Inflammatory macrophage treated with lipopolysaccharide for 1 hour (primary cell): ENCODE data around the gene TMEM167A.

Experiments used
- DNase-seq, 2 donors: peaks; one replicate each; pipeline ENCODE4 v3.0.0-alpha.2; 2020 to 2022

Gene TMEM167A, protein sequence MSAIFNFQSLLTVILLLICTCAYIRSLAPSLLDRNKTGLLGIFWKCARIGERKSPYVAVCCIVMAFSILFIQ

GRCh38 chr5:83076742-83077661 is at the start of gene TMEM167A, which contains the start of gene XRCC4:
TSS of gene TMEM167A (minus strand) at chr5:83077394. CDS start at chr5:83077323, 71 bp downstream.
TSS of gene XRCC4 (plus strand) at chr5:83077547. CDS start at chr5:83104920, 27,373 bp downstream.
- DNase-seq, result peak; percentile 97 to 100

DNA sequence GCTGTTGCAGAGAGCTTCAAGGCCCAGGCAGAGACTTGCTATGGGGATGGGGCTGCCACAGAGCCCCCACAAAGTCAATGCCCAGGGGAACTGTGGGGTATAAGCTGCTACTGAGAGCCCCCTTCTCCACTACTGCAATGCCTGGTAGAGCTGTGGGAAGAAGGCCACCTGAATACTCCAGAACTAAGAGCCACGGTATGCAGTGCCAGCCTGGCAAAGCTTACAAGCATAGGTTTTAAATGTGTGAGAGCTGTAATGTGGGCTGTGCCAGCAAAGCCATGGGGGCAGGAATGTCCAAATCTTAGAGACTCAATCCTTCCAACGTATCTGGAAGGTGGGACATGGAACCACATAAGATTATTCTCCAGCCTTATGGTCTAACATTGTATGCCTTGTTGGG is 49.3 kb upstream of the TMEM167A start:
- DNase-seq, result no peak

GRCh38 chr5:83125560-83125959 is 48.4 kb upstream of the TMEM167A start:
- no peak for DNase-seq

DNA sequence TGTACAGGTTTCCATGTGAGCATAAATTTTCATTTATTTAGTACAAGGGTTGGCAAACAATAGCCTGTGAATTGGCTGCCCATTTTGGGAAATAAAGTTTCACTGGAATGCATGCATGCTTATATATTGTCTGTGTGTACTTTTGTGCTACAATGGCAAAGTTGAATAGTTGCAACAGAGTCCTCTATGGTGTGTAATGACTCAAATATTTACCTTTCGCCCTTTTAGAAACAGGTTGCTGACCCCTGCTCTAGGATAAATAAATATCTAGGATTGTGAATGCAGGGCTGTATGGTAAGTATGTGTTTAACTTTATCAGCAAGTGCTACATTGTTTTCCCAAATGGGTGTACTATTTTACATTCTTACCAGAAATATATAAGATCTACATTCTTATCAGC is 47.4 kb upstream of the TMEM167A start:
- no peak for DNase-seq

DNA sequence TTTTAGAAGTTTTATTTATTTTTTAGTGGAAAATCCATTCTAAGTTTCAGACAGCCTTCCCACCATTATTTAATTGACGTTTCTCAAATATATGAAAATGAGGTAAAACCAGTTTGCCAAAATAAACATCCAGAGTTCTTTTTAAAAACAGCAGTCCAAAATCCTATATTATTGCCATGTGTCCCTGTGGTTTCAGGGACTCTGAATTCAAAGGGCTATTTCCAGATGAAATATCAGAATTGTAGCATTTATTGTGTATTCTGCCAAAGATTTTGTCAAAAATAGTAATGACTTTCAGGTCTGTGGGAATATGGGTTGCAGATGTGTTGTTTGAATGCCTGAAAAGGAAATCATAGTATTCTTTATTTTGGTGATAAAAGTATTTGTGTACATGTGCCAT is 41.8 kb upstream of the TMEM167A start:
- DNase-seq, result no peak

DNA sequence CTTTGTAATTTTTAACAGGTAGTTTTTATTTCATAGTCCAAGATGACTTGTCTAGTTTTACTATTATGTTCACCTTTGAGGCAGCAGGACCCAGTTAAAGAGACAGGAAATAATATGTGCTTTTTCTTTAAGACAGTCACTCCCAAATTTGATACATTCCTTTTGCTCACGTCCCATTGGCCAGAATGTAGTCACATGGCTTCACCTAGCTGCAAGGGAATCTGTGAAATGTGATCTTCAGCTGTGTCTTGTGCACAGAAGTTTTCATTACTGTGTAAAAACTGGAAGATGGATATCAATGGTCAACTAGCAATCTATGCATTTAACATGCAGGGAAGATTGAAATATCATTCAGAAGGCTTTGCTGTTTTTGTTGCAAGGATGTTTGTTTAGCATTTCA is 41.3 kb upstream of the TMEM167A start:
- DNase-seq, result no peak

DNA sequence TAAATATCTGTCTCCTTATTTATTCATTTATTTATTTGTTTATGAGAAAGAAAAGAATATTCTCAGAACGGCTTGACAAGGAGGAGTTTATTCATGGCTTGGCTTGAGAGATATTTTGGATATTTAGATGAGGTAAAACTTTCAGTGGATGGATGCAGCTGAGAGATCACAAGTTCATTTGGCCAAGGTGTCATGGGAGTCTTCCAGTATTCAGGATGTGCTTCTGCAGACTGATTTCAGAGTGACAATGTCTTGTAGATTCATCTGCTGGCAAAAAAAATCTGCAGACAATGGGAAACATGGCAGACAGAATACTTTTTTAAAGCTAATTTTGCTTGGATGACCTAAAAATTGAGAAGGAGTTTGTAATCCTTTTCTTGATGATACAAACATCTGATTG is 38.6 kb upstream of the TMEM167A start:
- no peak for DNase-seq

DNA sequence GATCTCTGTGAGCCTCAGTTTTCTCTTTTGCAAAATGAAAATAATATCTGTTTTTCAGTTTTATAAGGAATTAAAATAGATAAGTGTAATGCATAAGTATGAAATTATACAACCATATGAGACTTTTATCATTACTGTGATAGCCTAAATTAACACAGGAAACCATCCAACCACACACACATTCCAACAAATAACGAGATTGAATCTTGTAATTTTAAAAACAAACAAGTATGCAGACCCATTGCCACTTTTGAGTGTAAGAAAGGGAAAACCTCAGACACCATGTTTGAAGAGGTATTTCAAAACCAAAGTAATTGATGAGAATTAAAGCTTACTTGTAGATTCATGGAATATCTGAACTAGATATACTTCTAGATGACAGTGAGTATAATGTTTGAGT is 32.2 kb upstream of the TMEM167A start:
- DNase-seq, result no peak

- DNase-seq, result no peak
Measured at GRCh38 chr5:83107692-83108420, 30.7 kb upstream of the TMEM167A start.

- DNase-seq, result no peak
Measured at GRCh38 chr5:83104021-83104420, 26.8 kb upstream of the TMEM167A start.

DNA sequence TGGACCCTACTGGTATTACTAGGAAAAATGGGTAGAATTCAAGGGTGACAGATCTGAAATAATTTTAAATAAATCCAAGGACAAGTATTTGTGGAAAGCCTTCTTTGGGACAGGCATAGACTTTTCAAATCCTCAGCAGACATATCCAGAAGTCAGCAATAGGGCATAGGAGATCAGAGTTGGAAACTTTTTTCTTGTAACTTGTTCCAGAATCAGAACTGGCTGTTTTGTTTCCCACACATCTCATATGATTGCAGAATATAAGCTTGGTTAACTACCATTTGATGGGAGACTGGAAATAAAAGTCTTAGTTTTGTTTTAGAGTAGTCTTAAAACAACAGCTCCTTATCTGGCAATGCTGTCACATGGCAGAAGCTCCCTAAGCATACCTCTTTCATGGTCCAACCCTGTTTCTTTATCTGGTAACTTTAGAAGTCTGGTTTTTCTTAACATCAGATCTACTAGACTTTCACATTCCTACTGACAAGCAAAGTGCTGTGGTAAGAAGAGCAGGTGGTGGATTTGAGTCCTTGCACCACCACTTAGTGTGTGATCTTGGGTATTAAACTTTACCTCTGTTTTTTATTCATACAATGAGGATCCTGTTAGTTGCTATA is 25.3 kb upstream of the TMEM167A start:
- DNase-seq, result no peak

GRCh38 chr5:83101514-83101913 is 24.3 kb upstream of the TMEM167A start:
- DNase-seq, result no peak

GRCh38 chr5:83099445-83099844 is 22.3 kb upstream of the TMEM167A start:
- no peak for DNase-seq

- no peak for DNase-seq
Measured at GRCh38 chr5:83099001-83099400, 21.8 kb upstream of the TMEM167A start.

DNA sequence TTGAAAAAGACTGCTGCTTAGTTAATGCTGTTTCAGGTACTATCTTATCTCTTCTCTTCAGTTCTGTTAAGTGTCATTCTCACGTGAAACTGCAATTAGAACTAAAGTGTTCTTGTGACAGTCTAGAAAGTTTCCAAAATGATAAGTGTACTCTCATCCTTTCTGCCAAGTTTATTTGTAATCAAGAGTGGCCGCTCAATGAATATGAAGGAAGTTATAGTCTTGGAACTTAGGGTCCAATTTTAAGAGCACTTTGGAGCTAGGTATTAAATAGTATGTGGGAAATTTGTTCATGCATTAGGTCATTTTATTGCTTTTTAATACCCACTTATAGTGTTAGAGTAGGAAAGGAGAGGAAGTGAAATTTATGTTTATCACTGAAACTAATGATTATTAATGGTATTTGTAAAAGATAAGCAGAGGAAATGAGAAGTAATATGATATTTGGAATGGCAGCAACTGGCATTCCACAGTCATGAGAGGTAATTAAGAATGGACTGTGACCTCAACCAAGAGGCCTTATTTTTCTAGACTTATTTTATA is 20.6 kb upstream of the TMEM167A start:
- no peak for DNase-seq

GRCh38 chr5:83096660-83097339 is 19.6 kb upstream of the TMEM167A start:
- DNase-seq, result peak in 1 of 2 donors; percentile 25

DNA sequence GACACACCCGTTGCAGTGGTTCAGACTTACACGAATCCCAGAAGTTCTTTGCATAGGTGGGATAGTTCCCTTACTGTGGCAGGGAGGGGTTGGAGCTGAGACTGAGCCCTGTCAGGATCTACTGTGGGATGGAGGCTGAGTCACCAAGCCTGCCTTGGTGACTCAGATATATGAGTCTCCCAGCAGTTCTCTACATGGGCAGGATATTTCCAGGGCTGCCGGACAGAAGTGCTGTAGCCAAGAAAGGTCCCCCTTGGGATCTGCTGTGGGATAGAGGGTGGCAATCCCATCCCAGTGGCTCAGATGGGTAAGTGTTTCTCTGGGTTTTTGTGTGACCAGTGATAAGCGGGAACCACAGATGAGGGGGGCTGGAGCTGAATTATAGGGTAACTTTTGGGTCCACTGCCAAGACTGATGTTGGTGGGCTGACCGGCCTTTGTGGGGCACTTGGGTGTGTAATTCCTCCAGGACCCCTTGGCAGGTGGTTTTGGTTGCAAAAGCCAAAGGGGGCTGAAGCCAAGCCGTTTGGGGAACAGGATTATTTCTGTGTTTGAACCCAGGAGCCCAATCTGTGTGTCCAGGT is 18.9 kb upstream of the TMEM167A start:
- DNase-seq, result peak; percentile 9 to 28

DNA sequence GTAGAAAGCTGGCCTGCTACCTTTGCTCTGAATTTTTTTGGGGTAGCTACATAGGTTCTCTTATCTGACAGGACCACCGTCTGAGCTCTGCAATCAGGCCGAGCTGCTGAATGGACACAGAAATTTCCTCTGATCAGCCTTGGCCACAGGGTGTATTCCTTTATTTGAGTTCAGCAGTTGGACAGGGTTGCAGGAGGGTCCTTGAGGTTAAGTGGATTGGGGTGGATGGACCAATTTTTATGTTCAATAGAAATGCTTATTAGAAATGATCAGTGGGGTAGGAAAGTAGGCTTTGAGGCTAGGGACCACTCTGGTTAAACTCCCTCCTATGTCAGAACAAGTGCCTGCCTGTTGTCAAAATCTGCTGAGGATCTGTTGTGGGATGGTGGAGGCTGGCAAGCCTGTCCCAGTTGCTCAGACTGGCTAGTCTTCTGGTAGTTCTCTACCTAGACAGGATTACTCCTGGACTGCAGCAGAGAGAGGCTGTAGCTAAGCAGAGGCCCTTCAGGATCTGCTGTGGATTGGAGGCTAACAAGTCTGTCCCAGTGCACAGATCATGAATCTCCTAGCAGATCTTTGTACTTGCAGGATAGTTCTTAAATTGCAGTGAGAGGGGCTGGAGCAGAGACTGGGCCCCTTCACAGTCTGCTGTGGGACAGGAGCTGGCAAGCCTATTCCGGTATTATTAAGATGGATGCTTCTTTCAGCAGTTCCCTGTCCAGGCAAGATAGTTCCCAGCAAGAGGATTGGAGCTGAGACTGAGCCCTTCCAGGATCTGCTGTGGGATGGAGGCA is 18.2 kb upstream of the TMEM167A start:
- no peak for DNase-seq

GRCh38 chr5:83093692-83094091 is 16.5 kb upstream of the TMEM167A start:
- no peak for DNase-seq

- no peak for DNase-seq
Measured at GRCh38 chr5:83092619-83093018, 15.4 kb upstream of the TMEM167A start.

- no peak for DNase-seq
Measured at GRCh38 chr5:83090169-83090568, 13.0 kb upstream of the TMEM167A start.
